ENCODE data around the gene P2RY11. TPM values are rescaled to one million over a fixed set of nuclear protein-coding genes. Genes with fewer than 3 reads are reported as not detected.

Gene P2RY11
- 2.7 and 3.8 TPM in 2 replicates for total RNA-seq
- polyA plus RNA-seq: 6.1 TPM in 2 replicates

GRCh38 chr19:10111405-10111811 lies at the start of gene P2RY11:
TSS of gene P2RY11 (plus strand) at chr19:10111693. CDS start at chr19:10111722, 29 bp downstream.
- no peak for DNase-seq (ENCODE audit: low spot score)
- Histone ChIP-seq H3K79me2 (peaks cover 19% of the 10 kb centered on the region), H3K9me3 (ENCODE audit: low read depth) (no peaks in the 10 kb centered on the region), H3K4me1 (ENCODE audit: insufficient read depth) (peaks cover 7% of the 10 kb centered on the region), H3K36me3 (replicated peaks; ENCODE audit: insufficient read depth, low read depth) (no peaks in the 10 kb centered on the region), H2AFZ (no peak within 1 kb of the TSS), H3K27ac (no peak within 1 kb of the TSS), H3K4me2 (no peak within 1 kb of the TSS), H3K4me3 (no peak within 1 kb of the TSS), H3K27me3 (no peaks in the 10 kb centered on the region), H4K20me1 (ENCODE audit: insufficient read depth, poor library complexity, severe bottlenecking) (no peaks in the 10 kb centered on the region), H3K9me2 (replicated peaks; ENCODE audit: insufficient read depth) (no peaks in the 10 kb centered on the region)
- 86% methylated on average over 8 of the region's 8 CpGs for WGBS (ENCODE audit: low lambda C conversion rate, missing lambda C conversion rate)
- TF ChIP-seq EZH2phosphoT487 (IDR thresholded peaks at IDR 0.05; ENCODE audit: low read depth, severe bottlenecking, unreplicated experiment) (no peak), EZH2 (IDR thresholded peaks at IDR 0.05; ENCODE audit: borderline replicate concordance) (no peak), CTCF (IDR thresholded peaks at IDR 0.05; ENCODE audit: poor library complexity) (no peak)

GRCh38 chr19:10061717-10062310 lies 49.7 kb upstream of the P2RY11 start:
- no peaks in the 10 kb centered on the region for H3K9me3 ChIP-seq (ENCODE audit: low read depth)
- no peak overlapping the region for H3K4me3 ChIP-seq
- no peaks in the 10 kb centered on the region for H3K79me2 ChIP-seq
- H2AFZ ChIP-seq: no peak overlapping the region
- no peaks in the 10 kb centered on the region for H3K4me1 ChIP-seq (ENCODE audit: insufficient read depth)
- H3K36me3 ChIP-seq (replicated peaks; ENCODE audit: insufficient read depth, low read depth): no peaks in the 10 kb centered on the region
- no peak overlapping the region for H3K4me2 ChIP-seq
- 47% methylated on average over 12 of the region's 21 CpGs for WGBS (ENCODE audit: low lambda C conversion rate, missing lambda C conversion rate)
- no peaks in the 10 kb centered on the region for H4K20me1 ChIP-seq (ENCODE audit: insufficient read depth, poor library complexity, severe bottlenecking)
- H3K27ac ChIP-seq: no peak overlapping the region
- no peaks in the 10 kb centered on the region for H3K9me2 ChIP-seq (replicated peaks; ENCODE audit: insufficient read depth)
- TF ChIP-seq CTCF (IDR thresholded peaks at IDR 0.05; ENCODE audit: poor library complexity) (no peak), EZH2 (IDR thresholded peaks at IDR 0.05; ENCODE audit: borderline replicate concordance) (no peak), EZH2phosphoT487 (IDR thresholded peaks at IDR 0.05; ENCODE audit: low read depth, severe bottlenecking, unreplicated experiment) (no peak)
- H3K27me3 ChIP-seq: peaks cover 4% of the 10 kb centered on the region
- DNase-seq (ENCODE audit: low spot score): no peak

- WGBS (ENCODE audit: low lambda C conversion rate, missing lambda C conversion rate): 91% methylated on average over 4 of the region's 4 CpGs
- Histone ChIP-seq H3K4me2 (no peak overlapping the region), H3K27ac (no peak overlapping the region), H3K9me2 (replicated peaks; ENCODE audit: insufficient read depth) (no peaks in the 10 kb centered on the region), H3K79me2 (no peaks in the 10 kb centered on the region), H3K9me3 (ENCODE audit: low read depth) (no peaks in the 10 kb centered on the region), H3K4me1 (ENCODE audit: insufficient read depth) (no peaks in the 10 kb centered on the region), H3K36me3 (replicated peaks; ENCODE audit: insufficient read depth, low read depth) (no peaks in the 10 kb centered on the region), H2AFZ (no peak overlapping the region), H3K27me3 (peaks cover 4% of the 10 kb centered on the region), H3K4me3 (no peak overlapping the region), H4K20me1 (ENCODE audit: insufficient read depth, poor library complexity, severe bottlenecking) (no peaks in the 10 kb centered on the region)
- no peak for TF ChIP-seq EZH2 (IDR thresholded peaks at IDR 0.05; ENCODE audit: borderline replicate concordance)
- TF ChIP-seq CTCF (IDR thresholded peaks at IDR 0.05; ENCODE audit: poor library complexity): no peak
- TF ChIP-seq EZH2phosphoT487 (IDR thresholded peaks at IDR 0.05; ENCODE audit: low read depth, severe bottlenecking, unreplicated experiment): no peak
- DNase-seq (ENCODE audit: low spot score): no peak
Observed at GRCh38 chr19:10068205-10068604, 43.3 kb upstream of the P2RY11 start.
